GM12878 (cell line): ENCODE data around the gene PDZD2. TPM values are rescaled to one million over a fixed set of nuclear protein-coding genes. Genes with fewer than 3 reads are reported as not detected.

ENCODE experiments used
- ATAC-seq: fragments of 200-7000 bp; cut with Tn5 transposase; 3 replicates; pipeline ENCODE4 v1.9.1; 2020; ENCODE audit warnings: mild to moderate bottlenecking, moderate library complexity
- BruUV-seq: library from RNA; stranded (reverse); fragments of 400-500 nt; replicated peaks from 2 replicates; lab custom pipeline; 2021; lab: Mats Ljungman, UMichigan
- CTCF ChIA-PET: fragments of 300-600 bp; sonication (Branson Sonifier 250); formaldehyde crosslinking; extraction: SDS; loops from one replicate; lab custom pipeline; 2021; ENCODE audit warnings: inconsistent platforms; lab: Yijun Ruan, JAX
- POLR2A ChIA-PET: fragments of 350-600 bp; formaldehyde crosslinking; extraction: SDS; loops from one replicate; lab custom pipeline; 2021; ENCODE audit warnings: inconsistent platforms; lab: Charles Lee
- RAD21 ChIA-PET: fragments of 300-600 bp; sonication (Branson Sonifier 250); formaldehyde crosslinking; loops from one replicate; lab custom pipeline; 2023; ENCODE audit warnings: antibody characterized with exemption; ENCODE audit not compliant: unreplicated experiment; lab: Charles Lee
- SMC1A ChIA-PET: fragments of 300-600 bp; sonication (Branson Sonifier 250); formaldehyde crosslinking; loops from one replicate; lab custom pipeline; 2023; ENCODE audit not compliant: unreplicated experiment, uncharacterized antibody; lab: Charles Lee
- DNase-seq: peaks from one replicate; pipeline ENCODE4 v3.0.0-alpha.2; 2011; ENCODE audit warnings: low read depth, low spot score
- FAIRE-seq: peaks from 3 replicates; lab custom pipeline; 2011; peaks lifted over from hg19 to GRCh38; lab: Jason Lieb, UNC
- H2AFZ ChIP-seq: 2 replicates; pipeline ENCODE4 v1.6.0; 2011; ENCODE audit warnings: low read depth, low read length, control low read depth; ENCODE audit not compliant: control insufficient read depth
- H3K27ac ChIP-seq: 2 replicates; pipeline ENCODE4 v1.5.1; 2011; ENCODE audit warnings: control low read depth; ENCODE audit not compliant: control insufficient read depth, insufficient read depth
- H3K27me3 ChIP-seq, 2 experiments: replicated peaks in 1 of 2; 2 replicates each; pipeline versions ENCODE4 v1.6.0 to v1.6.1; 2011; ENCODE audit warnings: low read length in 1 of 2; ENCODE audit not compliant: control insufficient read depth in 2 of 2, insufficient read depth in 2 of 2
- H3K36me3 ChIP-seq, 2 experiments: 2 replicates each; pipeline ENCODE4 v1.5.1; 2011; ENCODE audit warnings: low read length in 1 of 2; ENCODE audit not compliant: control insufficient read depth in 2 of 2, insufficient read depth in 2 of 2
- H3K4me1 ChIP-seq: 2 replicates; pipeline ENCODE4 v1.6.1; 2011; ENCODE audit warnings: mild to moderate bottlenecking, low read length, moderate library complexity, mixed read lengths; ENCODE audit not compliant: control insufficient read depth, insufficient read depth
- H3K4me2 ChIP-seq: 2 replicates; pipeline ENCODE4 v1.6.0; 2011; ENCODE audit warnings: control low read depth; ENCODE audit not compliant: control insufficient read depth, insufficient read depth
- H3K4me3 ChIP-seq: fragments of 200-600 bp; sonication (generic); 2 replicates; pipeline ENCODE4 v1.5.1; 2016
- H3K79me2 ChIP-seq: 2 replicates; pipeline ENCODE4 v1.6.0; 2011; ENCODE audit warnings: low read length; ENCODE audit not compliant: control insufficient read depth, insufficient read depth
- H3K9ac ChIP-seq: 2 replicates; pipeline ENCODE4 v1.8.0; 2011; ENCODE audit warnings: low read length, control low read depth, mixed read lengths; ENCODE audit not compliant: control insufficient read depth, insufficient read depth
- H3K9me3 ChIP-seq: replicated peaks from 3 replicates; pipeline ENCODE4 v1.5.1; 2011; ENCODE audit warnings: mild to moderate bottlenecking, low read length; ENCODE audit not compliant: control insufficient read depth, insufficient read depth
- H4K20me1 ChIP-seq: 2 replicates; pipeline ENCODE4 v1.6.0; 2011; ENCODE audit not compliant: control insufficient read depth, insufficient read depth
- FOXM1 ChIP-seq: IDR thresholded peaks from 2 replicates; pipeline ENCODE4 v1.6.1; 2012; ENCODE audit warnings: low read depth, mild to moderate bottlenecking, inconsistent platforms, low read length, moderate library complexity
- HDAC2 ChIP-seq: fragments of 200-600 bp; sonication (generic); IDR thresholded peaks from 2 replicates; pipeline ENCODE4 v1.6.1; 2017
- LARP7 ChIP-seq: fragments of 450-650 bp; IDR thresholded peaks from 2 replicates; pipeline ENCODE4 v1.6.1; 2017; ENCODE audit warnings: mild to moderate bottlenecking
- MXI1 ChIP-seq: fragments of 150-350 bp; IDR thresholded peaks from 2 replicates; pipeline ENCODE4 v1.6.1; 2011; ENCODE audit warnings: low read depth, mild to moderate bottlenecking, inconsistent platforms, low read length, improper control_type of control experiment
- MYB ChIP-seq: fragments of 150-350 bp; IDR thresholded peaks from 2 replicates; pipeline ENCODE4 v1.6.1; 2014; ENCODE audit warnings: mild to moderate bottlenecking, low read depth, low read length, borderline replicate concordance
- NFXL1 ChIP-seq: fragments of 450-650 bp; IDR thresholded peaks from 2 replicates; pipeline ENCODE4 v1.6.1; 2017; ENCODE audit warnings: antibody characterized with exemption, mild to moderate bottlenecking, borderline replicate concordance
- POU2F2 ChIP-seq: IDR thresholded peaks from 3 replicates; pipeline ENCODE4 v1.6.1; 2011; ENCODE audit warnings: low read depth, mild to moderate bottlenecking, low read length, borderline replicate concordance
- RCOR1 ChIP-seq: conservative IDR thresholded peaks from 2 replicates; pipeline ENCODE4 v1.6.1; 2012; ENCODE audit warnings: low read depth, low read length, improper control_type of control experiment
- REST ChIP-seq: IDR thresholded peaks from 2 replicates; pipeline ENCODE4 v1.6.1; 2012; ENCODE audit warnings: mild to moderate bottlenecking, low read depth, low read length
- SMAD5 ChIP-seq: IDR thresholded peaks from 2 replicates; pipeline ENCODE4 v1.6.1; 2016; ENCODE audit warnings: antibody characterized with exemption, low read depth
- ZBTB33 ChIP-seq: fragments of 450-650 bp; IDR thresholded peaks from 2 replicates; pipeline ENCODE4 v1.6.1; 2017; ENCODE audit warnings: mild to moderate bottlenecking
- ZBTB4 ChIP-seq: fragments of 450-650 bp; formaldehyde crosslinking; IDR thresholded peaks from 2 replicates; pipeline ENCODE4 v1.4.0; 2022; ENCODE audit warnings: mild to moderate bottlenecking, moderate library complexity
- ZNF207 ChIP-seq: fragments of 450-650 bp; IDR thresholded peaks from 2 replicates; pipeline ENCODE4 v1.6.1; 2014; ENCODE audit warnings: antibody characterized with exemption, mild to moderate bottlenecking, borderline replicate concordance
- WGBS: methylation state at CpG from one replicate; pipeline ENCODE4 v1.1.6; 2016; ENCODE audit warnings: low lambda C conversion rate; ENCODE audit not compliant: insufficient replicate concordance, insufficient coverage; ENCODE audit errors: missing lambda C conversion rate; 5-methylcytosine and 5-hydroxymethylcytosine counted together
- in situ Hi-C: fragments of 300-500 bp; cut with MboI; formaldehyde crosslinking; loops from 9 replicates; pipeline ENCODE4 v1.14.3; 2018; ENCODE audit warnings: mixed read lengths
- intact Hi-C: fragments of 100-400 bp; cut with micrococcal nuclease; formaldehyde crosslinking; loops from one replicate; pipeline ENCODE4 v1.14.2; 2022; ENCODE audit not compliant: unreplicated experiment
- polyA plus RNA-seq, 11 experiments: library from polyadenylated mRNA; depleted of rRNA in 4 of 11; unstranded in 6 of 11; stranded (reverse) in 5 of 11; fragments of >200 nt; fragmentation: Nextera tagmentation in 4 of 11; fragmentation: Illumina TruSeq in 1 of 11; extraction: Ambion mirVana in 4 of 11; extraction: Trizol in 1 of 11; gene quantifications; 1 replicate in 1 of 11; 2 replicates in 10 of 11; pipeline versions ENCODE4 v1.2.1 to v1.2.3, GENCODE V29; 2011 to 2016; ENCODE audit warnings: inconsistent platforms in 2 of 11, missing spikeins in 2 of 11, low read depth in 1 of 11
- total RNA-seq, 4 experiments: library from RNA; depleted of rRNA in 3 of 4; stranded (reverse); fragments of >200 nt in 3 of 4; fragmentation: Illumina TruSeq in 1 of 4; extraction: Trizol in 1 of 4; gene quantifications; 2 replicates each; pipeline versions ENCODE4 v1.2.1 to v1.2.3, GENCODE V29; 2013 to 2021
- TF ChIP-seq, protein P1 (sequence below): fragments of 450-650 bp; IDR thresholded peaks from 2 replicates; pipeline ENCODE4 v1.6.1; 2016; ENCODE audit warnings: mild to moderate bottlenecking

The PDZD2 gene
- total and polyA plus RNA-seq, 10 of the 15 experiments (the other 5 are each of a cell fraction or from before 2014, with no cell fraction given): 0.01 to 0.58 (median 0.29) TPM; not detected in 3

DNA sequence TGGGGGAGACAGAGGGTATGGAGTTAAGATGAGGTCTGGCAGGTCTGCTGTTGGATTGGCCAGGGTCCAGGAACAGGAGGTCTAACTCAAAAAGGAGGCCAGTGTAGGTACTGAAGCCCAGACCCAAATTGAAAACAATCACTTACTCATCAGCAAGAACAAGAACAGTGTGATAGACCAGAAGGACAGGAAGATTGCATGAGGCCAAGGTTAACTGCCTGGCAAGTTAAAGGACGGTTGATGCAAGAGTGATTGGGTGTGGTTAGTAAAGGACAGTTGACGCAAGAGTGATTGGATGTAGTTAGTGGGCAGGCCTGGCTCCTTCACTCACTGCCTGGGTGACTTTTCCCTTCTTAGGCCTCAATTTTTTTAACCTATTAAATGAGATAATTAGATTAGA is 132.6 kb downstream of the PDZD2 start:
- H3K27ac ChIP-seq: peak overlapping the region; percentile 57
- FAIRE-seq (peak; percentile 38), DNase-seq (no peak), ATAC-seq (peak; percentile 28)
- intact Hi-C loops: no loop called here
- no peaks in the 10 kb centered on the region for H3K27me3 ChIP-seq
- peak overlapping the region; percentile 29; the same call in 1 of the 2 replicates for H3K4me3 ChIP-seq
- H3K36me3 ChIP-seq: no peaks in the 10 kb centered on the region
- H3K9ac ChIP-seq: no peak overlapping the region
- SMC1A ChIA-PET: interaction anchor here (0.6 kb wide), 1 partner anchor 688 kb away, joined by 3 read pairs; no protein-coding TSS in a partner anchor
- in situ Hi-C loops: no loop called here
- RAD21 ChIA-PET: no interaction called here
- H3K79me2 ChIP-seq: no peaks in the 10 kb centered on the region
- no TSS peak for BruUV-seq
- H2AFZ ChIP-seq: peak overlapping the region; percentile 25
- H3K9me3 ChIP-seq: peaks cover 4% of the 10 kb centered on the region; the same call in 2 of the 3 replicates
- H4K20me1 ChIP-seq: no peaks in the 10 kb centered on the region
- WGBS: 23% methylated on average over 2 of the region's 2 CpGs
- POLR2A ChIA-PET: interaction anchor here (0.5 kb wide), 1 partner anchor 369 kb away, joined by 3 read pairs; no protein-coding TSS in a partner anchor
- peaks cover 34% of the 10 kb centered on the region for H3K4me1 ChIP-seq
- H3K4me2 ChIP-seq: peak overlapping the region; percentile 46
- CTCF ChIA-PET: no interaction called here
- TF ChIP-seq POU2F2 (no peak), MXI1 (no peak), ZBTB33 (no peak), NFXL1 (no peak), MYB (no peak), SMAD5 (no peak), REST (no peak), HDAC2 (no peak), FOXM1 (no peak), LARP7 (no peak), RCOR1 (no peak), ZBTB4 (no peak), ZNF207 (no peak)
- TF ChIP-seq, protein P1, sequence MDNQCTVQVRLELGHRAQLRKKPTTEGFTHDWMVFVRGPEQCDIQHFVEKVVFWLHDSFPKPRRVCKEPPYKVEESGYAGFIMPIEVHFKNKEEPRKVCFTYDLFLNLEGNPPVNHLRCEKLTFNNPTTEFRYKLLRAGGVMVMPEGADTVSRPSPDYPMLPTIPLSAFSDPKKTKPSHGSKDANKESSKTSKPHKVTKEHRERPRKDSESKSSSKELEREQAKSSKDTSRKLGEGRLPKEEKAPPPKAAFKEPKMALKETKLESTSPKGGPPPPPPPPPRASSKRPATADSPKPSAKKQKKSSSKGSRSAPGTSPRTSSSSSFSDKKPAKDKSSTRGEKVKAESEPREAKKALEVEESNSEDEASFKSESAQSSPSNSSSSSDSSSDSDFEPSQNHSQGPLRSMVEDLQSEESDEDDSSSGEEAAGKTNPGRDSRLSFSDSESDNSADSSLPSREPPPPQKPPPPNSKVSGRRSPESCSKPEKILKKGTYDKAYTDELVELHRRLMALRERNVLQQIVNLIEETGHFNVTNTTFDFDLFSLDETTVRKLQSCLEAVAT: no peak
